Measurements from ENCODE around the gene NPC1L1.
"Not testable (repeated sequence)": the region's sequence is repeated elsewhere in the genome, so short reads cannot be mapped to it uniquely, and the experiment has no call there.

NPC1L1 gene

DNA sequence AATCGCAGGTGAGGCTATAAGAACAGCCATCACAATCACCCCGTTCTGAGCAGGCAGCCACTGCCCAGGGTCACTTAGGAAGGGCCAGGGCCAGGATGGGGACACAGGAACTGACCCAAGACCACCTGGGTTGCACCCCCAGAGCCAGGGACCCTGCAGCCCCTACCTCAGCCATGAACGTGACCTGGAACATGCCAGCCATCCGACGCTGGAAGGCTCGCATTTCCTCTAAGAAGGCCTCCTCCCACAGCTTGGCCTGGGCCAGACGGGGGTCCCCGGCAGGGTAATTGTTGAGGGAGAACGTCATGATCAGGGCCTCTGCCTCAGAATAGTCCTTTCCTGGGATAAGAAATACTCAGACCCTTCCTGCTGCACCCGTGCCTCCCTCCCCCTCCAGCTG is 5.0 kb downstream of the NPC1L1 start:
- no peak for DNase-seq

DNA sequence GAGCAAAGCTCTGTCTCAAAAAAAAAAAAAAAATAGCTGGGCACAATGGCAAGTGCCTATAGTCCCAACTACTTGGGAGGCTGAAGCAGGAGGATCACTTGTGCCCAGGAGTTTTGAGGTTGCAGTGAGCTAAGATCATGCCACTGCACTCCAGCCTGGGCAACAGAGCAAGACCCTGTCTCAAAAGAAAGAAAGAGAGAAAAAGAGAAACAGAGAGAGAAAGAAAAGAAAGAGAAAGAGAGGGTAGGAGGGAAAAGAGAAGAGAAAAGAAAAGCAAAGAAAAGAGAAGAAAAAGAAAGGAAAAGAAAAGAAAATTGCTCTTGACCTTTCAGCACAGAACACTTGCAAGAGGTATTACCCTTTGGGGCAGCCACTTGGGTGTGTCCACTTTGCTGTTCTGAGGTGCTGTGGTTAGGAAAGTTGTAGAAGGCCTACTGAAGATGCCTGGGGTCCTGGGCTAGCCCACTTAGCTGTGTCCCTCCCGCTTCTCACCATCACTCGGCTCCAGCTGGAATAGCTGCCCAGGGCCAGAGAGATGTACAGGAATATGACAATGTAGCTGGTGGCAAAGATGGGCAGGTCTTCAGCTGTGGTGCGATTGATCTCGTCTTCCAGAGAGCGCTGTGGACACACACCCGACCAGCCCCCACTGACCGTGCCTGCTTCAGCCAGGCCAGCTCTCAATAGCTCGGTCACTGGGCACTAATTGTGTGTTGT is 5.6 kb downstream of the NPC1L1 start:
- no peak for DNase-seq

GRCh38 chr7:44534501-44534900 is 6.6 kb downstream of the NPC1L1 start:
- DNase-seq: no peak

GRCh38 chr7:44534087-44534486 is 7.0 kb downstream of the NPC1L1 start:
- DNase-seq: no peak

DNA sequence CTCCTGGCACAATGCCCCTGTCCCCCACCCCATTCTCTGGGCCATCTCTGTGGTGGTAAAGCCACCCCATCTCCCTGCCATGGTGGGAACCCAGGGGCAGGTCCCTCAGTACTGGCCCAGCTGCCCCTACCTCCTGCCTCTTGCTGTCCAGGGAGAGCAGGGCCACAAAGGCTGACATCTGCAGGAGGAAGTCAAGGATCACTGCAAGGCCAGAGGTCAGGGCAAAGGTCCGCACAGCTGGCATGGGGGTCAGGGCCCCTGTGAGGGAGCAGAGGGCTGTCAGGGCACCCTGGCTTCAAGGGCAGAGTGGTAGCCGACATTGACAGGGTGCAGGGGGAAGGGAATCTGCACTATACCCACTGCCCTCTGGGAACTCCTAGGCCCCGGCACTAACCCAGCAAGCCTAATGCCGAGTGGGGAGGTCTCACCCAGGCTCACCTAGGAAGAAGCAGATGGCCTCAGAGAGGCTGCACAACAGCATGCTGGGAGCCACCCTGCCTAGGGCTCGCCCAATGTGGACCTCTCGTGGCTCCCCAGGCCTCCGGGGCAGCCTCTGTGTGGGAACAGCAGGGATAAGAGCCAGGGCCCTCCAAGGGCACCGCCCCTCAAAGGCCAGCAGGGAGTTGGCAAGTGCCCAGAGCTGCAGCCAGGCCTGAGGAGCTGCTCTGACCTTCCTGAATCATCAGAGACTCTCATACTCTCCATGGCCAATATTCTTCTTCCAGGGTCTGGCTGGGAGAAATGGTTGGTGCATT is 7.7 kb downstream of the NPC1L1 start:
- no peak for DNase-seq

- DNase-seq: no peak
These were observed 9.4 kb downstream of the NPC1L1 start for GRCh38 chr7:44531421-44532380.

GRCh38 chr7:44530990-44531389 is 10.1 kb downstream of the NPC1L1 start:
- no peak for DNase-seq

GRCh38 chr7:44524811-44525388 is 16.2 kb downstream of the NPC1L1 start:
- no peak for DNase-seq

DNA sequence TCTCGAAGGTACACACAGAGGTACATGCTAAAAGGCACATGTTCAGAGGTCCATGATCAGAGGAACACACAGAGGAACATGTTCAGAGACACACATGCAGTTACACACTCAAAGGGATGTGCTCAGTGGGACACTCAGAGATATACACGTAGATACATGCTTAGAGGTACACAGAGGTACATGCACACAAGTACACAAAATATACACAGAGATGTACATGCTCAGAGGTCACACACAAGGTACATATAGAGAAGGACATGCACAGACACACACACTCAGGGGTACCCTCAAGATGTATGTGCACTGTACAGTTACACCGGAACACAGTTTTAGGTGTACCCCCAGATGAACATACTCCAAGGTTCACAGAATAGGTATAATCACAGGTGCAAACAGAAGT is 18.8 kb downstream of the NPC1L1 start:
- no peak for DNase-seq

DNA sequence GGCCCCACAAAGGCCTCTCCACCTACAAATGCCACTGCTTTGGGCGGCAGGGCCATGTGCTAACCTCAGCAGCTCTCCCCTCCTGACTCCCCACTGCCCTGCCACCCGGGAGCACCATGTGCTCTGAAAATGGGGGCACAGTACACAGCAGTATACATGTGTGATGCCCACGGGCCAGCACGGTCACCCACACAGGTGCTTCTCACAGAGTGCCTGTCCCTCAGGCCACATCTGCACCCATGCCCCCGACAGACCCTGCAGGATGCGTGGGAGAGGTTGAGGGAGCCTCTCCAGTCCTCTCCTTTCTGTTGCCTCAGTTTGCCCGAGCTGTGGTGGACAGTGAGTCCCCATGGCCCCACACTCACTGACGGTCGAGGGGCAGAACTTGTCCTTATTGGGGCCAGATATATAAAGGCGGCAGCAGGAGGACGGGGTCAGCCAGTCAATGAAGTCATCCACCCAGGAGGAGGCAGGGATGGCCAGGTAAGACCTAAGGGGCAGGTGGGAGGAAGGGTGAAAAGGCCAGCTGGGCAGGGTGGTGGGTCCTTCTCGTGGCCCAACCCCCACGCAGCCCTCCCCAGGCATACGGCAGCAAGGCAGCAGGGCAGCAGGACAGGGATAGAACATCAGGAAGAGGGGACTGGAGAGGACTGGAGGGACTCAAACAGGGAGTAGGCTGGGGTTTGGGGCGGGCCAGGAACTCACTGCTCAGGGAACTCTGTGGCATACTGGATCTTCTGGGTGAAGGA is 19.6 kb downstream of the NPC1L1 start:
- DNase-seq: no peak

GRCh38 chr7:44520574-44520973 is 20.6 kb downstream of the NPC1L1 start:
- no peak for DNase-seq

- no peak for DNase-seq
These were observed 21.6 kb downstream of the NPC1L1 start for GRCh38 chr7:44519546-44519945.

- DNase-seq: no peak
These were observed 22.4 kb downstream of the NPC1L1 start for GRCh38 chr7:44518761-44519160.

- no peak for DNase-seq
These were observed 24.0 kb downstream of the NPC1L1 start for GRCh38 chr7:44517175-44517574.

DNA sequence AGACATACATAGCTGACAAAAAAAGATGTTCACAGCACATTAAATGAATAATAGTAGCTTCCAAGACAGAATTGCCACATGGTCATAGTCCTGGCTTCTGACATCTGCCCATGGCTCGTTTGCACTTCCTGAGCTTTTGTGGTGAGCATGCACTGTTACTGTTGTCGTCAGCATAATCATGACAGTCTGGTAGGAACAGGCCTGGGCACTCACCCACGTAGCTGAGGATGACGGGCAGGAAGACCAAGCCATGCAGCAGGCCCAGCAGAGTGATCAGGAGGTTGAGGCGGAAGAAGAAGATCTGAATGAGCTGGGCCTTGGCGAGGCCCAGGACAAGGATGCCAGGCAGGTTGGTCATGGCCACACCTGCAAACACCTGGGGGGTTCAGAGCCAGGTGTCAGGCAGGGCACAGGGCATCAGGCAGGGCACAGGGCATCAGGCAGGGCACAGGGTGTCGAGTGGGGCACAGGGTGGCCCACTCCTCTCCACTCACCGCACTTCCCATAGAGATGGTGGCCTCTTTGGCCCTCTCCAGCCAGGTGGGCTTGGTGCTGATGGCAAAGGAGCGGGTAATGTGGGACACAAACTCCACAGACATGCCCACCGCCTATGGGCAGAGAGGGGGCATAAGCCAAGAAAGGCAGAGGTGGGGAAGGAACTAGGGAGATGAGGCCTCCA is 25.4 kb downstream of the NPC1L1 start:
- DNase-seq: no peak

DNA sequence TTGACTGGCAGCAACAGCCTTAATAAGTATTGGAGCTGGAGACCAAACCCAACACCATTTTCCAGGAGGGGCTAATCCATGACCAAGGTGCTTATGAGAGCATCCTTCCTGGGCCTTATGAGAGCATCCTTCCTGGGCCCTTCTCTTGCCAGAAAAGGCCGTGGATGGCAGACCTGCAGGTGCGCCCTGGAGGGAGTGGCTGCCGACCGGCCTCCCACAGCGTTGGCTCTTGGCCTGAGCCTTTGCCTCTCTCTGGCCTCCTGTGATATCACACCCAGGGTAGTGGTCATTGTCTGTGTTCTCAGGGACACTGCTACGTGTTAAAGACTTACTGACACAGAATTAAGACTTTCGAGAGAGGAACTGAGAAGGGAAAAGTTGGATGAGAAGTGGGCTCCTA is 28.4 kb downstream of the NPC1L1 start:
- no peak for DNase-seq

GRCh38 chr7:44511863-44512468 is 29.2 kb downstream of the NPC1L1 start:
- DNase-seq: no peak

- no peak for DNase-seq
These were observed 29.9 kb downstream of the NPC1L1 start for GRCh38 chr7:44511236-44511635.

GRCh38 chr7:44508328-44509030 is 32.7 kb downstream of the NPC1L1 start:
- no peak for DNase-seq

GRCh38 chr7:44506592-44507288 is 34.4 kb downstream of the NPC1L1 start:
- DNase-seq: not testable (repeated sequence)

All from activated naive CD4-positive, alpha-beta T cell (primary cell).